Hepatocyte (in vitro differentiated cells): ENCODE measurements around the gene DCAF5. TPM values are rescaled to one million over a fixed set of nuclear protein-coding genes. Genes with fewer than 3 reads are reported as not detected.

ENCODE experiments used
- DNase-seq: peaks from one replicate; pipeline ENCODE4 v3.0.0-alpha.2; 2016; ENCODE audit warnings: low spot score
- H2AFZ ChIP-seq: fragments of 200-600 bp; sonication (generic); 2 replicates; pipeline ENCODE4 v1.6.0; 2016; ENCODE audit warnings: antibody characterized with exemption, mild to moderate bottlenecking
- H3K27ac ChIP-seq: fragments of 200-600 bp; sonication (generic); 2 replicates; pipeline ENCODE4 v1.5.1; 2016; ENCODE audit warnings: mild to moderate bottlenecking
- H3K27me3 ChIP-seq: fragments of 200-600 bp; sonication (generic); 2 replicates; pipeline ENCODE4 v1.6.1; 2016
- H3K36me3 ChIP-seq: fragments of 200-600 bp; sonication (generic); replicated peaks from 2 replicates; pipeline ENCODE4 v1.5.1; 2016; ENCODE audit warnings: low read depth; ENCODE audit not compliant: insufficient read depth
- H3K4me1 ChIP-seq: fragments of 200-600 bp; sonication (generic); 2 replicates; pipeline ENCODE4 v1.5.1; 2016; ENCODE audit warnings: mild to moderate bottlenecking, moderate library complexity; ENCODE audit not compliant: insufficient read depth
- H3K4me2 ChIP-seq: fragments of 200-600 bp; sonication (generic); 2 replicates; pipeline ENCODE4 v1.6.0; 2016
- H3K4me3 ChIP-seq: fragments of 200-600 bp; sonication (generic); 2 replicates; pipeline ENCODE4 v1.5.1; 2016; ENCODE audit warnings: mild to moderate bottlenecking
- H3K79me2 ChIP-seq: fragments of 200-600 bp; sonication (generic); 2 replicates; pipeline ENCODE4 v1.6.0; 2017; ENCODE audit warnings: mild to moderate bottlenecking
- H3K9me2 ChIP-seq: fragments of 200-600 bp; sonication (generic); replicated peaks from 2 replicates; pipeline ENCODE4 v1.6.0; 2017; ENCODE audit warnings: mild to moderate bottlenecking; ENCODE audit not compliant: insufficient read depth
- H3K9me3 ChIP-seq: fragments of 200-600 bp; sonication (generic); 2 replicates; pipeline ENCODE4 v1.5.1; 2016; ENCODE audit warnings: low read depth, mild to moderate bottlenecking
- H4K20me1 ChIP-seq: fragments of 200-600 bp; sonication (generic); 2 replicates; pipeline ENCODE4 v1.6.0; 2016; ENCODE audit warnings: mild to moderate bottlenecking; ENCODE audit not compliant: insufficient read depth, poor library complexity, severe bottlenecking
- EZH2 ChIP-seq: fragments of 200-600 bp; sonication (generic); IDR thresholded peaks from 2 replicates; pipeline ENCODE4 v1.6.1; 2016; ENCODE audit warnings: antibody characterized with exemption, mild to moderate bottlenecking, borderline replicate concordance
- EZH2phosphoT487 ChIP-seq: fragments of 200-600 bp; sonication (generic); IDR thresholded peaks from one replicate; pipeline ENCODE4 v1.6.1; 2018; ENCODE audit warnings: antibody characterized with exemption, mild to moderate bottlenecking, low read depth, moderate library complexity; ENCODE audit not compliant: unreplicated experiment, severe bottlenecking
- WGBS: methylation state at CpG from one replicate; pipeline ENCODE4 v1.1.6; 2016; ENCODE audit warnings: low lambda C conversion rate; ENCODE audit errors: missing lambda C conversion rate; 5-methylcytosine and 5-hydroxymethylcytosine counted together
- polyA plus RNA-seq: library from polyadenylated mRNA; unstranded; fragments of >200 nt; fragmentation: Nextera tagmentation; extraction: Ambion mirVana; gene quantifications from 2 replicates; pipeline ENCODE4 v1.2.1, GENCODE V29; 2016
- total RNA-seq: library from RNA; depleted of rRNA; stranded (reverse); fragments of >200 nt; gene quantifications from 2 replicates; pipeline ENCODE4 v1.2.3, GENCODE V29; 2014
- TF ChIP-seq, protein P1 (sequence below): fragments of 200-600 bp; sonication (generic); IDR thresholded peaks from 2 replicates; pipeline ENCODE4 v1.5.1; 2016; ENCODE audit warnings: antibody characterized with exemption, mild to moderate bottlenecking; ENCODE audit not compliant: poor library complexity

DCAF5 gene
- total and polyA plus RNA-seq, 2 experiments from 2014 or later, result 34.4 to 47.6 TPM

DNA sequence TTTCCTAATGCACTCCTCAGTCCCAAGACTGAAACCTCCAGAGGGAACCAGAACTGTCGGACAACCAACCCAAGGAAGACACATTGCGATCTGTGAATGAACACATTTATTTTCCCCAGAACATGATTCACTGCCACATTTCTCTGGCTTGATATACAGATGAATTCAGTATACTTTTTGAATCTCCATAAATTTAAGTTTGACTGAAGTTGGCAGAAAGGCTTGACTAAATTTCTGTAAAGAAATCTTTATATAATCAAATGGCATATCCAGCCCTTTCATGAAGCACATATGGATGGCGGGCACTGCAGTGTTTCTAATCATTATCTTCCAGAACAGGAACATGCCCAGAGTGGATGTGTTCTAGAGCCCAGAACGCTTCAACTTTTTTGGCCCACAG, 56.7 kb downstream of the DCAF5 start:
- H2AFZ ChIP-seq, result no peak overlapping the region
- H3K27ac ChIP-seq, result no peak overlapping the region
- peaks cover 39% of the 10 kb centered on the region for H3K79me2 ChIP-seq
- no peaks in the 10 kb centered on the region for H3K27me3 ChIP-seq
- H3K4me1 ChIP-seq, result peaks cover 20% of the 10 kb centered on the region
- TF ChIP-seq EZH2 (no peak), EZH2phosphoT487 (no peak)
- TF ChIP-seq, protein P1, sequence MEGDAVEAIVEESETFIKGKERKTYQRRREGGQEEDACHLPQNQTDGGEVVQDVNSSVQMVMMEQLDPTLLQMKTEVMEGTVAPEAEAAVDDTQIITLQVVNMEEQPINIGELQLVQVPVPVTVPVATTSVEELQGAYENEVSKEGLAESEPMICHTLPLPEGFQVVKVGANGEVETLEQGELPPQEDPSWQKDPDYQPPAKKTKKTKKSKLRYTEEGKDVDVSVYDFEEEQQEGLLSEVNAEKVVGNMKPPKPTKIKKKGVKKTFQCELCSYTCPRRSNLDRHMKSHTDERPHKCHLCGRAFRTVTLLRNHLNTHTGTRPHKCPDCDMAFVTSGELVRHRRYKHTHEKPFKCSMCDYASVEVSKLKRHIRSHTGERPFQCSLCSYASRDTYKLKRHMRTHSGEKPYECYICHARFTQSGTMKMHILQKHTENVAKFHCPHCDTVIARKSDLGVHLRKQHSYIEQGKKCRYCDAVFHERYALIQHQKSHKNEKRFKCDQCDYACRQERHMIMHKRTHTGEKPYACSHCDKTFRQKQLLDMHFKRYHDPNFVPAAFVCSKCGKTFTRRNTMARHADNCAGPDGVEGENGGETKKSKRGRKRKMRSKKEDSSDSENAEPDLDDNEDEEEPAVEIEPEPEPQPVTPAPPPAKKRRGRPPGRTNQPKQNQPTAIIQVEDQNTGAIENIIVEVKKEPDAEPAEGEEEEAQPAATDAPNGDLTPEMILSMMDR, result no peak
- H4K20me1 ChIP-seq, result no peaks in the 10 kb centered on the region
- H3K9me3 ChIP-seq, result no peaks in the 10 kb centered on the region
- no peak for DNase-seq
- H3K36me3 ChIP-seq, result no peaks in the 10 kb centered on the region
- no peak overlapping the region for H3K4me3 ChIP-seq
- H3K9me2 ChIP-seq, result no peaks in the 10 kb centered on the region
- no peak overlapping the region for H3K4me2 ChIP-seq
- WGBS, result over 99% methylated on average over 4 of the region's 4 CpGs

DNA sequence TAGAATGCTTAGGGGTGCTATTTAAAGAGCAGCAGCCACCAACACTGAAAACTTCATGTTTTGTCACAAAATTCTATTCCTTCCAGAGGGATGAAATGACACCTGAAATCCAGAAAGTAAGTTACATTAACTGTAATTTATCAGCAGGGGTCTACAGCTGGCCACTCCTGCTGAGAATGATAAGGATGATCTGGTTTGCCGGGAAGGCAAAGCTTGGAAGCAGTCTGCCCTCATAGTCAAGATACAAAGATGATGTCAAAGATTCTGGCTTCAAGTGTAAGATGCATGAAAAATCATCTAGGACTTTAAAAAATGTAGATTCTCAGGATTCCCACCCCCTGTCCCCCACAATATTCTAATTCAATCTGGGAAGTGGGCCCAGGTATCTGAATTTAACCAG, 58.4 kb downstream of the DCAF5 start:
- peak overlapping the region; percentile 71 for H3K27ac ChIP-seq
- no peaks in the 10 kb centered on the region for H3K9me2 ChIP-seq
- no peaks in the 10 kb centered on the region for H4K20me1 ChIP-seq
- 47% methylated on average over 1 of the region's 1 CpG for WGBS
- no peak overlapping the region for H3K4me3 ChIP-seq
- TF ChIP-seq, protein P1, result no peak
- TF ChIP-seq EZH2, result no peak
- no peak for TF ChIP-seq EZH2phosphoT487
- no peaks in the 10 kb centered on the region for H3K9me3 ChIP-seq
- peaks cover 23% of the 10 kb centered on the region for H3K4me1 ChIP-seq
- H3K36me3 ChIP-seq, result no peaks in the 10 kb centered on the region
- H3K79me2 ChIP-seq, result peaks cover 42% of the 10 kb centered on the region
- H2AFZ ChIP-seq, result no peak overlapping the region
- H3K27me3 ChIP-seq, result no peaks in the 10 kb centered on the region
- H3K4me2 ChIP-seq, result no peak overlapping the region
- no peak for DNase-seq

GRCh38 chr14:69093631-69094421, 59.1 kb downstream of the DCAF5 start:
- H3K9me3 ChIP-seq, result no peaks in the 10 kb centered on the region
- H3K4me2 ChIP-seq, result no peak overlapping the region
- no peak overlapping the region for H3K4me3 ChIP-seq
- H4K20me1 ChIP-seq, result no peaks in the 10 kb centered on the region
- TF ChIP-seq EZH2phosphoT487 (no peak), EZH2 (no peak)
- TF ChIP-seq, protein P1, result no peak
- H3K36me3 ChIP-seq, result no peaks in the 10 kb centered on the region
- 6% methylated on average over 1 of the region's 1 CpG for WGBS
- no peaks in the 10 kb centered on the region for H3K9me2 ChIP-seq
- no peaks in the 10 kb centered on the region for H3K27me3 ChIP-seq
- peaks cover 29% of the 10 kb centered on the region for H3K4me1 ChIP-seq
- peak overlapping the region; percentile 71 for H3K27ac ChIP-seq
- H2AFZ ChIP-seq, result no peak overlapping the region
- peak; percentile 11 for DNase-seq
- H3K79me2 ChIP-seq, result peaks cover 38% of the 10 kb centered on the region
